Hepatocyte (in vitro differentiated cells): ENCODE measurements around the gene TRIM14. TPM values are rescaled to one million over a fixed set of nuclear protein-coding genes. Genes with fewer than 3 reads are reported as not detected.

Experiments
- DNase-seq: peaks from one replicate; pipeline ENCODE4 v3.0.0-alpha.2; 2016; ENCODE audit warnings: low spot score
- H2AFZ ChIP-seq: fragments of 200-600 bp; sonication (generic); 2 replicates; pipeline ENCODE4 v1.6.0; 2016; ENCODE audit warnings: antibody characterized with exemption, mild to moderate bottlenecking
- H3K27ac ChIP-seq: fragments of 200-600 bp; sonication (generic); 2 replicates; pipeline ENCODE4 v1.5.1; 2016; ENCODE audit warnings: mild to moderate bottlenecking
- H3K27me3 ChIP-seq: fragments of 200-600 bp; sonication (generic); 2 replicates; pipeline ENCODE4 v1.6.1; 2016
- H3K36me3 ChIP-seq: fragments of 200-600 bp; sonication (generic); replicated peaks from 2 replicates; pipeline ENCODE4 v1.5.1; 2016; ENCODE audit warnings: low read depth; ENCODE audit not compliant: insufficient read depth
- H3K4me1 ChIP-seq: fragments of 200-600 bp; sonication (generic); 2 replicates; pipeline ENCODE4 v1.5.1; 2016; ENCODE audit warnings: mild to moderate bottlenecking, moderate library complexity; ENCODE audit not compliant: insufficient read depth
- H3K4me2 ChIP-seq: fragments of 200-600 bp; sonication (generic); 2 replicates; pipeline ENCODE4 v1.6.0; 2016
- H3K4me3 ChIP-seq: fragments of 200-600 bp; sonication (generic); 2 replicates; pipeline ENCODE4 v1.5.1; 2016; ENCODE audit warnings: mild to moderate bottlenecking
- H3K79me2 ChIP-seq: fragments of 200-600 bp; sonication (generic); 2 replicates; pipeline ENCODE4 v1.6.0; 2017; ENCODE audit warnings: mild to moderate bottlenecking
- H3K9me2 ChIP-seq: fragments of 200-600 bp; sonication (generic); replicated peaks from 2 replicates; pipeline ENCODE4 v1.6.0; 2017; ENCODE audit warnings: mild to moderate bottlenecking; ENCODE audit not compliant: insufficient read depth
- H3K9me3 ChIP-seq: fragments of 200-600 bp; sonication (generic); 2 replicates; pipeline ENCODE4 v1.5.1; 2016; ENCODE audit warnings: low read depth, mild to moderate bottlenecking
- H4K20me1 ChIP-seq: fragments of 200-600 bp; sonication (generic); 2 replicates; pipeline ENCODE4 v1.6.0; 2016; ENCODE audit warnings: mild to moderate bottlenecking; ENCODE audit not compliant: insufficient read depth, poor library complexity, severe bottlenecking
- EZH2 ChIP-seq: fragments of 200-600 bp; sonication (generic); IDR thresholded peaks from 2 replicates; pipeline ENCODE4 v1.6.1; 2016; ENCODE audit warnings: antibody characterized with exemption, mild to moderate bottlenecking, borderline replicate concordance
- EZH2phosphoT487 ChIP-seq: fragments of 200-600 bp; sonication (generic); IDR thresholded peaks from one replicate; pipeline ENCODE4 v1.6.1; 2018; ENCODE audit warnings: antibody characterized with exemption, mild to moderate bottlenecking, low read depth, moderate library complexity; ENCODE audit not compliant: unreplicated experiment, severe bottlenecking
- WGBS: methylation state at CpG from one replicate; pipeline ENCODE4 v1.1.6; 2016; ENCODE audit warnings: low lambda C conversion rate; ENCODE audit errors: missing lambda C conversion rate; 5-methylcytosine and 5-hydroxymethylcytosine counted together
- polyA plus RNA-seq: library from polyadenylated mRNA; unstranded; fragments of >200 nt; fragmentation: Nextera tagmentation; extraction: Ambion mirVana; gene quantifications from 2 replicates; pipeline ENCODE4 v1.2.1, GENCODE V29; 2016
- total RNA-seq: library from RNA; depleted of rRNA; stranded (reverse); fragments of >200 nt; gene quantifications from 2 replicates; pipeline ENCODE4 v1.2.3, GENCODE V29; 2014
- TF ChIP-seq, protein P1 (sequence below): fragments of 200-600 bp; sonication (generic); IDR thresholded peaks from 2 replicates; pipeline ENCODE4 v1.5.1; 2016; ENCODE audit warnings: antibody characterized with exemption, mild to moderate bottlenecking; ENCODE audit not compliant: poor library complexity

Gene TRIM14
- total and polyA plus RNA-seq, 2 experiments from 2014 or later, result 8.1 to 10.0 TPM

- no peaks in the 10 kb centered on the region for H3K79me2 ChIP-seq
- H3K27me3 ChIP-seq, result no peaks in the 10 kb centered on the region
- no peaks in the 10 kb centered on the region for H3K9me3 ChIP-seq
- no peaks in the 10 kb centered on the region for H3K9me2 ChIP-seq
- no peaks in the 10 kb centered on the region for H4K20me1 ChIP-seq
- no peak overlapping the region for H3K27ac ChIP-seq
- no peak overlapping the region for H3K4me3 ChIP-seq
- no peak for DNase-seq
- 96% methylated on average over 3 of the region's 3 CpGs for WGBS
- TF ChIP-seq, protein P1, sequence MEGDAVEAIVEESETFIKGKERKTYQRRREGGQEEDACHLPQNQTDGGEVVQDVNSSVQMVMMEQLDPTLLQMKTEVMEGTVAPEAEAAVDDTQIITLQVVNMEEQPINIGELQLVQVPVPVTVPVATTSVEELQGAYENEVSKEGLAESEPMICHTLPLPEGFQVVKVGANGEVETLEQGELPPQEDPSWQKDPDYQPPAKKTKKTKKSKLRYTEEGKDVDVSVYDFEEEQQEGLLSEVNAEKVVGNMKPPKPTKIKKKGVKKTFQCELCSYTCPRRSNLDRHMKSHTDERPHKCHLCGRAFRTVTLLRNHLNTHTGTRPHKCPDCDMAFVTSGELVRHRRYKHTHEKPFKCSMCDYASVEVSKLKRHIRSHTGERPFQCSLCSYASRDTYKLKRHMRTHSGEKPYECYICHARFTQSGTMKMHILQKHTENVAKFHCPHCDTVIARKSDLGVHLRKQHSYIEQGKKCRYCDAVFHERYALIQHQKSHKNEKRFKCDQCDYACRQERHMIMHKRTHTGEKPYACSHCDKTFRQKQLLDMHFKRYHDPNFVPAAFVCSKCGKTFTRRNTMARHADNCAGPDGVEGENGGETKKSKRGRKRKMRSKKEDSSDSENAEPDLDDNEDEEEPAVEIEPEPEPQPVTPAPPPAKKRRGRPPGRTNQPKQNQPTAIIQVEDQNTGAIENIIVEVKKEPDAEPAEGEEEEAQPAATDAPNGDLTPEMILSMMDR, result no peak
- no peak for TF ChIP-seq EZH2phosphoT487
- TF ChIP-seq EZH2, result no peak
- no peak overlapping the region for H3K4me2 ChIP-seq
- peaks cover 18% of the 10 kb centered on the region for H3K4me1 ChIP-seq
- no peak overlapping the region for H2AFZ ChIP-seq
- no peaks in the 10 kb centered on the region for H3K36me3 ChIP-seq
Measured at GRCh38 chr9:98144631-98145030, 25.6 kb upstream of the TRIM14 start.

GRCh38 chr9:98144076-98144475 is 25.1 kb upstream of the TRIM14 start:
- Histone ChIP-seq H3K4me2 (no peak overlapping the region), H3K36me3 (no peaks in the 10 kb centered on the region), H3K9me2 (no peaks in the 10 kb centered on the region), H3K4me3 (no peak overlapping the region), H3K27ac (no peak overlapping the region), H3K4me1 (peaks cover 17% of the 10 kb centered on the region), H3K27me3 (no peaks in the 10 kb centered on the region), H2AFZ (no peak overlapping the region), H4K20me1 (no peaks in the 10 kb centered on the region), H3K9me3 (no peaks in the 10 kb centered on the region), H3K79me2 (no peaks in the 10 kb centered on the region)
- WGBS, result 96% methylated on average over 4 of the region's 4 CpGs
- TF ChIP-seq, protein P1, result no peak
- no peak for TF ChIP-seq EZH2phosphoT487
- no peak for TF ChIP-seq EZH2
- no peak for DNase-seq

DNA sequence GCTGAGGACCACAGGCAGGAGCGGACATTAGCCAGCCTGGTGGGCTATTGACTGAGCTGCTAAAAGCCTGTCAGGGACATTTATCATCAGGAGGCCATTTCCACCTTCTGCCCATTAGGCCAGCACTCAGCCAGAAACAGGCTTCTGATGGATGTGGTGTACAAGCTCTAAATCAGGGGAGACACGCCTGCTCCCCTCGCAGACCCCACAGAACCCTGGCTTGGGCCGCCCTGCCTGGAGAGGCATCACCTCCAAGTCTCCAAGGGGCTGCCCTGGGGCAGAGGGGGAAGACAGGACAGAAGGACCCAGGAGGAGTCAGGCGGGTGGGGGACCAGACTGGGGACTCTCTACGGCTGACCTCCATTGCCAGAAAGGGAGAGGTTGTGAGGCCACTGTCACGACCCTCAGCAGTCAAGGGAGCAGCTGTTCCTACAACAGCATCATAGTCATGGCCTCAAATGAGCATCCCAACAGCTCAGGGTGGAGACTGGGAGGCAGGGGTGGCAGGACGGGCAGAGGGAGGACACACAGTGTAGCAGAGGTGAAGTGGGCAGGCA is 24.0 kb upstream of the TRIM14 start:
- Histone ChIP-seq H3K27me3 (no peaks in the 10 kb centered on the region), H2AFZ (no peak overlapping the region), H3K4me2 (no peak overlapping the region), H3K79me2 (no peaks in the 10 kb centered on the region), H4K20me1 (no peaks in the 10 kb centered on the region), H3K27ac (peak overlapping the region; percentile 72), H3K9me3 (no peaks in the 10 kb centered on the region), H3K4me3 (no peak overlapping the region), H3K9me2 (no peaks in the 10 kb centered on the region), H3K4me1 (peaks cover 17% of the 10 kb centered on the region), H3K36me3 (no peaks in the 10 kb centered on the region)
- WGBS, result 82% methylated on average over 8 of the region's 8 CpGs
- TF ChIP-seq EZH2phosphoT487 (no peak), EZH2 (no peak)
- TF ChIP-seq, protein P1, result no peak
- DNase-seq, result no peak
